Keratinocyte (primary cell): ENCODE data around the gene WRAP73. TPM values are rescaled to one million over a fixed set of nuclear protein-coding genes. Genes with fewer than 3 reads are reported as not detected.

Experiments
- DNase-seq: peaks from one replicate; pipeline ENCODE4 v3.0.0-alpha.2; 2011; ENCODE audit warnings: low read depth, missing footprints, low spot score
- FAIRE-seq: peaks from 2 replicates; lab custom pipeline; 2011; peaks lifted over from hg19 to GRCh38; lab: Jason Lieb, UNC
- H2AFZ ChIP-seq: 2 replicates; pipeline ENCODE4 v1.6.0; 2012; ENCODE audit warnings: low read length, control low read depth, inconsistent platforms; ENCODE audit not compliant: control insufficient read depth
- H3K27ac ChIP-seq: 2 replicates; pipeline ENCODE4 v1.5.1; 2011; ENCODE audit warnings: low read length; ENCODE audit not compliant: control insufficient read depth, insufficient read depth
- H3K27me3 ChIP-seq: 3 replicates; pipeline ENCODE4 v1.6.0; 2011; ENCODE audit warnings: low read length; ENCODE audit not compliant: control insufficient read depth, insufficient read depth; ENCODE audit errors: extremely low read depth
- H3K36me3 ChIP-seq, 2 experiments: 2 replicates in 1 of 2; 3 replicates in 1 of 2; pipeline ENCODE4 v1.5.1; 2011; ENCODE audit warnings: low read length in 2 of 2, mild to moderate bottlenecking in 1 of 2; ENCODE audit not compliant: control insufficient read depth in 2 of 2, insufficient read depth in 2 of 2; ENCODE audit errors: extremely low read depth in 1 of 2
- H3K4me1 ChIP-seq: 3 replicates; pipeline ENCODE4 v1.5.1; 2011; ENCODE audit warnings: low read length; ENCODE audit not compliant: control insufficient read depth, insufficient read depth; ENCODE audit errors: extremely low read depth
- H3K4me2 ChIP-seq: 3 replicates; pipeline ENCODE4 v1.6.0; 2011; ENCODE audit warnings: low read depth, low read length; ENCODE audit not compliant: control insufficient read depth, insufficient read depth; ENCODE audit errors: extremely low read depth
- H3K4me3 ChIP-seq, 3 experiments: fragments of 200-600 bp in 1 of 3; sonication (generic) in 1 of 3; 2 replicates in 2 of 3; 3 replicates in 1 of 3; pipeline ENCODE4 v1.5.1; 2011 to 2016; ENCODE audit warnings: low read length in 3 of 3, mild to moderate bottlenecking in 3 of 3, control low read depth in 2 of 3, inconsistent platforms in 1 of 3, low read depth in 1 of 3, mixed read lengths in 1 of 3, mixed run types in 1 of 3, moderate library complexity in 1 of 3; ENCODE audit not compliant: control insufficient read depth in 2 of 3, insufficient read depth in 2 of 3; ENCODE audit errors: extremely low read depth in 1 of 3
- H3K79me2 ChIP-seq: 2 replicates; pipeline ENCODE4 v1.6.0; 2012; ENCODE audit warnings: low read length; ENCODE audit not compliant: control insufficient read depth, insufficient read depth
- H3K9ac ChIP-seq: 3 replicates; pipeline ENCODE4 v1.6.0; 2011; ENCODE audit warnings: low read length; ENCODE audit not compliant: control insufficient read depth, insufficient read depth; ENCODE audit errors: extremely low read depth
- H3K9me1 ChIP-seq: 3 replicates; pipeline ENCODE4 v1.6.0; 2011; ENCODE audit warnings: low read length; ENCODE audit not compliant: control insufficient read depth, insufficient read depth; ENCODE audit errors: extremely low read depth
- H3K9me3 ChIP-seq: 2 replicates; pipeline ENCODE4 v1.5.1; 2012; ENCODE audit warnings: low read depth, low read length; ENCODE audit not compliant: control insufficient read depth
- H4K20me1 ChIP-seq: 3 replicates; pipeline ENCODE4 v1.6.0; 2011; ENCODE audit warnings: low read length; ENCODE audit not compliant: control insufficient read depth, insufficient read depth; ENCODE audit errors: extremely low read depth
- CTCF ChIP-seq, 3 experiments: IDR thresholded peaks in 1 of 3; conservative IDR thresholded peaks in 1 of 3; optimal IDR thresholded peaks in 1 of 3; 2 replicates in 2 of 3; 3 replicates in 1 of 3; pipeline versions ENCODE3 to v1.5.1; 2011; ENCODE audit warnings: low read length in 3 of 3, mild to moderate bottlenecking in 3 of 3, moderate library complexity in 2 of 3, control low read depth in 1 of 3, inconsistent platforms in 1 of 3; ENCODE audit not compliant: insufficient read depth in 2 of 3; ENCODE audit errors: extremely low read depth in 1 of 3
- EZH2 ChIP-seq: IDR thresholded peaks from one replicate; pipeline ENCODE4 v1.6.1; 2012; ENCODE audit warnings: inconsistent platforms, mild to moderate bottlenecking, low read length, moderate library complexity
- dilution Hi-C: fragments of 300-500 bp; cut with MboI; formaldehyde crosslinking; loops from one replicate; pipeline ENCODE4 v1.7.0; 2020; ENCODE audit warnings: low sequenced_read_pairs; ENCODE audit not compliant: extremely low pct_ligation_motif_present
- polyA plus RNA-seq, 5 experiments: library from polyadenylated mRNA; depleted of rRNA in 3 of 5; stranded (reverse) in 3 of 5; stranded (forward) in 1 of 5; unstranded in 1 of 5; fragments of >200 nt; gene quantifications; 1 replicate in 1 of 5; 2 replicates in 3 of 5; 3 replicates in 1 of 5; pipeline versions ENCODE4 v1.2.1 to v1.2.3, GENCODE V29; 2011 to 2012; ENCODE audit warnings: missing spikeins in 2 of 5, low read depth in 1 of 5, low replicate concordance in 1 of 5

WRAP73 gene
- polyA plus RNA-seq, 1 donor (not counting 4 experiments of a cell fraction or from before 2014, with no cell fraction given) = 18.9 TPM

GRCh38 chr1:3670823-3671265 lies 20.9 kb upstream of the WRAP73 start:
- dilution Hi-C loops = no loop called here
- FAIRE-seq = no peak
- Histone ChIP-seq H3K9me3 (no peaks in the 10 kb centered on the region), H3K79me2 (no peaks in the 10 kb centered on the region), H3K36me3 (no peaks in the 10 kb centered on the region), H3K27ac (no peak overlapping the region), H3K4me3 (no peak overlapping the region), H3K4me1 (peaks cover 5% of the 10 kb centered on the region), H3K4me2 (no peak overlapping the region), H4K20me1 (no peaks in the 10 kb centered on the region), H3K9me1 (no peaks in the 10 kb centered on the region), H3K9ac (no peak overlapping the region), H3K27me3 (peaks cover 13% of the 10 kb centered on the region), H2AFZ (no peak overlapping the region)
- DNase-seq = no peak
- TF ChIP-seq CTCF (optimal IDR thresholded peaks at IDR 0.05 in 1 of 3, IDR thresholded peaks at IDR 0.05 in 1 of 3, conservative IDR thresholded peaks at IDR 0.05 in 1 of 3; ENCODE audit: extremely low read depth in 1 of 3, insufficient read depth in 2 of 3, low read length in 3 of 3) (no peak), EZH2 (no peak)

GRCh38 chr1:3669971-3670431 lies 20.1 kb upstream of the WRAP73 start:
- TF ChIP-seq EZH2 (no peak), CTCF (optimal IDR thresholded peaks at IDR 0.05 in 1 of 3, IDR thresholded peaks at IDR 0.05 in 1 of 3, conservative IDR thresholded peaks at IDR 0.05 in 1 of 3; ENCODE audit: extremely low read depth in 1 of 3, insufficient read depth in 2 of 3, low read length in 3 of 3) (no peak)
- Histone ChIP-seq H3K27ac (no peak overlapping the region), H3K9me1 (no peaks in the 10 kb centered on the region), H3K4me2 (no peak overlapping the region), H3K9ac (no peak overlapping the region), H3K9me3 (no peaks in the 10 kb centered on the region), H3K4me1 (peaks cover 10% of the 10 kb centered on the region), H4K20me1 (no peaks in the 10 kb centered on the region), H3K79me2 (no peaks in the 10 kb centered on the region), H3K36me3 (no peaks in the 10 kb centered on the region), H2AFZ (no peak overlapping the region), H3K4me3 (no peak overlapping the region), H3K27me3 (peaks cover 13% of the 10 kb centered on the region)
- FAIRE-seq = no peak
- dilution Hi-C loops = no loop called here
- DNase-seq = no peak
